ENCODE results near the gene ATOH8. TPM values are rescaled to one million over a fixed set of nuclear protein-coding genes. Genes with fewer than 3 reads are reported as not detected.

The ATOH8 gene
- total RNA-seq, 4 donors from 2014 or later, result 41.1 to 124 (median 62.5) TPM

GRCh38 chr2:85814802-85815550, 61.2 kb downstream of the ATOH8 start:
- Histone ChIP-seq H3K27me3 (no peaks in the 10 kb centered on the region), H3K9me3 (no peaks in the 10 kb centered on the region), H3K4me3 (no peak overlapping the region), H3K27ac (replicated peaks in 1 of 4) (no peak overlapping the region), H3K36me3 (no peaks in the 10 kb centered on the region), H3K4me1 (peaks cover 15 to 23% (median 17%) of the 10 kb centered on the region in 4 donors)
- WGBS, result 81% methylated on average over 10 of the region's 10 CpGs
- no peak for TF ChIP-seq CTCF (IDR thresholded peaks at IDR 0.05)
- no peak for DNase-seq (ENCODE audit: extremely low spot score)
- intact Hi-C loops (cut with DNase I), result loop anchor here (2.0 to 5.0 kb wide), 2 partner anchors 86 to 178 kb away; no protein-coding TSS in a partner anchor

- Histone ChIP-seq H3K4me3 (no peak overlapping the region), H3K27me3 (no peaks in the 10 kb centered on the region), H3K27ac (replicated peaks in 1 of 4) (no peak overlapping the region), H3K36me3 (no peaks in the 10 kb centered on the region), H3K9me3 (no peaks in the 10 kb centered on the region), H3K4me1 (no peaks in the 10 kb centered on the region)
- no peak for TF ChIP-seq POLR2A (IDR thresholded peaks at IDR 0.05; ENCODE audit: low read depth)
- TF ChIP-seq EP300 (IDR thresholded peaks at IDR 0.05), result no peak
- TF ChIP-seq POLR2AphosphoS5 (IDR thresholded peaks at IDR 0.05), result no peak
- TF ChIP-seq CTCF (IDR thresholded peaks at IDR 0.05), result no peak
- intact Hi-C loops (cut with DNase I), result no loop called here
- 78% methylated on average over 6 of the region's 6 CpGs for WGBS
- peak; percentile 89 for DNase-seq (ENCODE audit: extremely low spot score)
Measured at GRCh38 chr2:85819811-85820510, 66.2 kb downstream of the ATOH8 start.

GRCh38 chr2:85822766-85823165, 69.0 kb downstream of the ATOH8 start:
- peak; percentile 80 for DNase-seq (ENCODE audit: extremely low spot score)
- Histone ChIP-seq H3K36me3 (no peaks in the 10 kb centered on the region), H3K27ac (replicated peaks in 1 of 4) (no peak overlapping the region), H3K27me3 (no peaks in the 10 kb centered on the region), H3K4me1 (peaks cover 7 to 9% (median 7%) of the 10 kb centered on the region in 4 donors), H3K4me3 (no peak overlapping the region), H3K9me3 (no peaks in the 10 kb centered on the region)
- TF ChIP-seq POLR2A (IDR thresholded peaks at IDR 0.05; ENCODE audit: low read depth) (no peak), CTCF (IDR thresholded peaks at IDR 0.05) (no peak), EP300 (IDR thresholded peaks at IDR 0.05) (no peak), POLR2AphosphoS5 (IDR thresholded peaks at IDR 0.05) (no peak)
- intact Hi-C loops (cut with DNase I), result no loop called here
- 86% methylated on average over 5 of the region's 5 CpGs for WGBS

GRCh38 chr2:85823951-85824350, 70.2 kb downstream of the ATOH8 start:
- intact Hi-C loops (cut with DNase I), result loop anchor here (2.0 kb wide), 1 partner anchor 257 kb away; no protein-coding TSS in a partner anchor
- peak; percentile 78 for DNase-seq (ENCODE audit: extremely low spot score)
- TF ChIP-seq EP300 (IDR thresholded peaks at IDR 0.05), result no peak
- TF ChIP-seq POLR2A (IDR thresholded peaks at IDR 0.05; ENCODE audit: low read depth), result no peak
- TF ChIP-seq POLR2AphosphoS5 (IDR thresholded peaks at IDR 0.05), result no peak
- no peak for TF ChIP-seq CTCF (IDR thresholded peaks at IDR 0.05)
- peaks cover 7 to 13% (median 9%) of the 10 kb centered on the region in 4 donors for H3K4me1 ChIP-seq
- H3K27me3 ChIP-seq, result no peaks in the 10 kb centered on the region
- H3K4me3 ChIP-seq, result no peak overlapping the region
- WGBS, result 53% methylated on average over 2 of the region's 2 CpGs
- no peaks in the 10 kb centered on the region for H3K9me3 ChIP-seq
- no peak overlapping the region for H3K27ac ChIP-seq (replicated peaks in 1 of 4)
- H3K36me3 ChIP-seq, result no peaks in the 10 kb centered on the region

Data from esophagus muscularis mucosa (tissue), 4 donors.